ENCODE measurements around the gene TOPORS.

DNA sequence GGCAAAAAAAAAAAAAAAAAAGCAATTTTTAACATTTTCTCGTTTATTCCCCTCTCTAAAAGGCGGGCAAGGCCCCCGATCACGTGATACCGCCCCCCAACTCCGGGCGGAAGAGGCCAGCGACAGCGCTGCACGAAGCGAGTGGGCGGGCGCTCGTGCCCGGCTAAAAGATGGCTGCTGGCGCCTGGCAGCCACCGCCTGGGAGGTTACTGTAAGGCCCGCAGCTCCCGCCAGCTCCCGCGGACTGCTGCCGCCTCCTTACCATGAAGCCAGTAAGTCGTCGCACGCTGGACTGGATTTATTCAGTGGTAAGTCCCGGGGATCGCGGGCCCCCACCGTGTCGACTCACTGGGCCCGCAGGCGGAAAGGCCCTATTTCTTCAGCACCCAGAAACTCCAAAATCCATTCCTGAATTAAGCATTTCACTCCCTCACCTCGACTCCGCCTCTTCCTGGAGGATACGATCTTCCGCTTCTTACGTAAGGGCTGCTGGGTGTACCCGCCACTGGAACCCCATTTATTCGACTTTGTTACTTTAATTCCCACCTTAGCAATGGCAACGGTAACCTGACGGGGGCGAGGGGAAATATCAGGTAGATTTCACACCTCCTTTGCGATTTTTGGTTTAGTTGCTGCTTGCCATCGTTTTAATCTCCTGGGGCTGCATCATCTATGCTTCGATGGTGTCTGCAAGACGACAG lies at the start of gene TOPORS, which contains the start of gene SMIM27:
- TF ChIP-seq EZH2 (IDR thresholded peaks at IDR 0.05; ENCODE audit: insufficient read depth, poor library complexity, severe bottlenecking): no peak
- no peak for TF ChIP-seq EZH2phosphoT487 (IDR thresholded peaks at IDR 0.05; ENCODE audit: insufficient read depth, low read depth)
